Uterus (tissue), 4 donors: ENCODE data around the gene IL23R. TPM values are rescaled to one million over a fixed set of nuclear protein-coding genes. Genes with fewer than 3 reads are reported as not detected.

Experiments
- DNase-seq, 2 donors: peaks; one replicate each; pipeline ENCODE4 v3.0.0-alpha.2; 2019 to 2020
- H3K27ac ChIP-seq, 2 donors: fragments of 200-600 bp; sonication (generic); 1 replicate in 1 of 2; 2 replicates in 1 of 2; pipeline ENCODE4 v1.5.1; 2016 to 2018
- H3K27me3 ChIP-seq, 2 donors: fragments of 200-600 bp; sonication (generic); one replicate each; pipeline ENCODE4 v1.5.1; 2018 to 2019; ENCODE audit warnings: control low read depth in 1 of 2
- H3K36me3 ChIP-seq, 2 donors: fragments of 200-600 bp; sonication (generic); one replicate each; pipeline ENCODE4 v1.5.1; 2019; ENCODE audit warnings: control low read depth in 1 of 2
- H3K4me1 ChIP-seq, 2 donors: fragments of 200-600 bp; sonication (generic); one replicate each; pipeline ENCODE4 v1.5.1; 2018 to 2019; ENCODE audit warnings: control low read depth in 1 of 2
- H3K4me3 ChIP-seq, 2 donors: fragments of 200-600 bp; sonication (generic); 1 replicate in 1 of 2; 2 replicates in 1 of 2; pipeline ENCODE4 v1.5.1; 2018 to 2019; ENCODE audit warnings: mild to moderate bottlenecking in 1 of 2
- H3K9me3 ChIP-seq, 2 donors: fragments of 200-600 bp; sonication (generic); one replicate each; pipeline ENCODE4 v1.5.1; 2019; ENCODE audit warnings: control low read depth in 1 of 2
- POLR2A ChIP-seq, 2 donors: fragments of 450-650 bp; IDR thresholded peaks; one replicate each; pipeline ENCODE4 v1.6.1; 2016; ENCODE audit warnings: antibody characterized with exemption in 2 of 2, mild to moderate bottlenecking in 1 of 2, moderate library complexity in 1 of 2
- intact Hi-C: fragments of 100-400 bp; cut with DNase I; formaldehyde crosslinking; loops from one replicate; pipeline ENCODE4 v1.15.1; 2023; ENCODE audit warnings: low total_unique reads
- total RNA-seq, 4 donors: library from RNA; depleted of rRNA in 3 of 4; stranded (reverse); fragments of >200 nt in 3 of 4; gene quantifications; one replicate each; pipeline versions ENCODE4 v1.1.0 to v1.2.4, GENCODE V29; 2014 to 2023
- TF ChIP-seq, protein P1 (sequence below), 4 experiments: fragments of 200-600 bp in 2 of 4; fragments of 450-650 bp in 2 of 4; sonication (generic) in 2 of 4; IDR thresholded peaks; one replicate each; pipeline ENCODE4 v1.5.1; 2016 to 2019; ENCODE audit warnings: antibody characterized with exemption in 4 of 4, mild to moderate bottlenecking in 2 of 4, moderate library complexity in 1 of 4
- donor health status: DM: yes; HTN: yes; CAD: no.

IL23R gene
- total RNA-seq, 4 donors from 2014 or later, result 0.21 TPM; not detected in 3

DNA sequence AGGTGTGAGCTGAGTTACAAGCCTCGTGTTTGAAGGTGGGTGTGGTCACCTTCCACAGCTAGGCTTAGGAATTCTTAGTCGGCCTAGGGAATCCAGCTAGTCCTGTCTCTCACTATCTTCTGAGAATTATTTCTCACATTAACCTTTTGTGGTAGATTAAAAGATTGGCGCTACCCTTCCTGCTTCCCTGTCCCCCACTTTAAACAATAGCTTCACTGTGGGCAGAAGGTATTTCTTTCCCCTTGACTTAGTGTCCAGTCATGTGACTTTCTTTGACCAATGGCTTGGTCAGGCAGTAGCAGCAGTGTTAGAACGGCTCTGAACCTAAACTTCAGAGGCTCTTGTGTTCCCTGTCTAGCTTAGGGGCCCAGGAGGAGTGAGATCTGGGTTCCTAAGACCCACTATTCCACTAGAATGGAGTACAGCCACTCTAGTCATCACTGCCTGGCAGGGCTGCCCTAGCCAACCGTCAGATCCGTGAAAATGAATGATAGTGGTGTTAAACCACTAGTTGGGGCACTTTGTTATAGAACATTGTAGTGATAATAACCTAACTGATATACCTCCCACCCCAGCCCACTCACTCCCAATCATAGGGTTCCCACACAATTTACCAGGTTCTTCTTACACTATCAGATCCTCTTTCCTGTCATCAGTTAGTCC lies 17.6 kb upstream of the IL23R start:
- no peak overlapping the region for H3K4me3 ChIP-seq
- intact Hi-C loops, result loop anchor here (5.0 kb wide), 1 partner anchor 151 kb away; no protein-coding TSS in a partner anchor
- no peaks in the 10 kb centered on the region for H3K36me3 ChIP-seq
- no peaks in the 10 kb centered on the region for H3K27me3 ChIP-seq
- no peak for DNase-seq
- TF ChIP-seq, protein P1, sequence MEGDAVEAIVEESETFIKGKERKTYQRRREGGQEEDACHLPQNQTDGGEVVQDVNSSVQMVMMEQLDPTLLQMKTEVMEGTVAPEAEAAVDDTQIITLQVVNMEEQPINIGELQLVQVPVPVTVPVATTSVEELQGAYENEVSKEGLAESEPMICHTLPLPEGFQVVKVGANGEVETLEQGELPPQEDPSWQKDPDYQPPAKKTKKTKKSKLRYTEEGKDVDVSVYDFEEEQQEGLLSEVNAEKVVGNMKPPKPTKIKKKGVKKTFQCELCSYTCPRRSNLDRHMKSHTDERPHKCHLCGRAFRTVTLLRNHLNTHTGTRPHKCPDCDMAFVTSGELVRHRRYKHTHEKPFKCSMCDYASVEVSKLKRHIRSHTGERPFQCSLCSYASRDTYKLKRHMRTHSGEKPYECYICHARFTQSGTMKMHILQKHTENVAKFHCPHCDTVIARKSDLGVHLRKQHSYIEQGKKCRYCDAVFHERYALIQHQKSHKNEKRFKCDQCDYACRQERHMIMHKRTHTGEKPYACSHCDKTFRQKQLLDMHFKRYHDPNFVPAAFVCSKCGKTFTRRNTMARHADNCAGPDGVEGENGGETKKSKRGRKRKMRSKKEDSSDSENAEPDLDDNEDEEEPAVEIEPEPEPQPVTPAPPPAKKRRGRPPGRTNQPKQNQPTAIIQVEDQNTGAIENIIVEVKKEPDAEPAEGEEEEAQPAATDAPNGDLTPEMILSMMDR (IDR thresholded peaks at IDR 0.05), result no peak
- no peak for TF ChIP-seq POLR2A (IDR thresholded peaks at IDR 0.05)
- no peak overlapping the region for H3K27ac ChIP-seq
- no peaks in the 10 kb centered on the region for H3K4me1 ChIP-seq
- H3K9me3 ChIP-seq, result no peaks in the 10 kb centered on the region

DNA sequence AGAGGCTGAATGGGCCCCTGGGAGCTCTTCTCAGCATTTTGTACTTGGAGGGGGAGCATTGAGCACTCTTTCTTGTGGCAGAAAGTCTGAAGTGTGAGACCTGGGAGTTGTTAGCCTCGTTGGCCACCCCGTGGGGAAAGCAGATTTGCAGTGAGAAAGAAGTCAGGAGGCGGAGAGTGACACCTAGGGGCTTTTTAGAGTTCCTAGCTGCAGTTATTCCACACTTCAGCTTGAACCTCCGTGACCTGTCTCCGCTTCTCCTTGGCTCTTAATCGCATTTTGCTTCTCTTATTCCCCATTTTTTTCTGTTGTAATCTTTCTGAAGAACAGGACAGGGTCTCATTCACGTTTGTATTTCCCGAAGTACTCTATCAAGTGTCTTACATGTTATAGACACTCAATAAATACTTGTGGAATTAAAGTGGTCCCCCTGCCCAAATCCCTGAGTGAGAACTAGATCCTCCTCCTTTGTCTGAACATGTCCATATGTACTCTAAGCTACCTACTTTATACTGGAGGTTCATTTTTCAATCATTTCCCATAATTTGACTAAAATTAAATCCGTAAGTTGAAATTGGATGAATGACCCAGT lies 17.0 kb upstream of the IL23R start:
- H3K4me3 ChIP-seq, result no peak overlapping the region
- no peaks in the 10 kb centered on the region for H3K9me3 ChIP-seq
- H3K36me3 ChIP-seq, result no peaks in the 10 kb centered on the region
- no peaks in the 10 kb centered on the region for H3K27me3 ChIP-seq
- TF ChIP-seq, protein P1 (IDR thresholded peaks at IDR 0.05), result peak; percentile 65 to 76 (median 70)
- no peak for TF ChIP-seq POLR2A (IDR thresholded peaks at IDR 0.05)
- no peaks in the 10 kb centered on the region for H3K4me1 ChIP-seq
- no peak overlapping the region for H3K27ac ChIP-seq
- intact Hi-C loops, result loop anchor here (5.0 kb wide), 1 partner anchor 152 kb away; no protein-coding TSS in a partner anchor
- DNase-seq, result peak; percentile 51 to 52

DNA sequence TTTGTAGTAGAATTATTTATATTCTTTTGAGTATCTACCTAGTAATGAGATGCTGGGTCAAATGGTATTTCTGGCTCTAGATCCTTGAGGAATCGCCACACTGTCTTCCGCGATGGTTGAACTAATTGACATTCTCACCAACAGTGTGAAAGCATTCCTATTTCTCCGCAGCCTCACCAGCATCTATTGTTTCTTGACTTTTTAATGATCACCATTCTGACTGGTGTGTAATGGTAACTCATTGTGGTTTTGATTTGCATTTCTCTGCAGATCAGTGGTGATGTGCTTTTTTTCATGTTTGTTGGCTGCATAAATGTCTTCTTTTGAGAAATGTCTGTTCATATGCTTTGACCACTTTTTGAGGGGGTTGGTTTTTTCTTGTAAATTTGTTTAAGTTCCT lies 15.3 kb upstream of the IL23R start:
- H3K4me3 ChIP-seq, result no peak overlapping the region
- no peaks in the 10 kb centered on the region for H3K9me3 ChIP-seq
- no peak for DNase-seq
- TF ChIP-seq POLR2A (IDR thresholded peaks at IDR 0.05), result no peak
- TF ChIP-seq, protein P1 (IDR thresholded peaks at IDR 0.05), result no peak
- H3K27ac ChIP-seq, result no peak overlapping the region
- no peaks in the 10 kb centered on the region for H3K27me3 ChIP-seq
- intact Hi-C loops, result no loop called here
- no peaks in the 10 kb centered on the region for H3K4me1 ChIP-seq
- no peaks in the 10 kb centered on the region for H3K36me3 ChIP-seq

GRCh38 chr1:67158401-67158800 lies 7.9 kb upstream of the IL23R start:
- no peak for DNase-seq
- H3K9me3 ChIP-seq, result no peaks in the 10 kb centered on the region
- no peaks in the 10 kb centered on the region for H3K4me1 ChIP-seq
- no peaks in the 10 kb centered on the region for H3K36me3 ChIP-seq
- H3K27me3 ChIP-seq, result no peaks in the 10 kb centered on the region
- no peak overlapping the region for H3K4me3 ChIP-seq
- no peak overlapping the region for H3K27ac ChIP-seq
- intact Hi-C loops, result no loop called here
- TF ChIP-seq, protein P1 (IDR thresholded peaks at IDR 0.05), result no peak
- no peak for TF ChIP-seq POLR2A (IDR thresholded peaks at IDR 0.05)

DNA sequence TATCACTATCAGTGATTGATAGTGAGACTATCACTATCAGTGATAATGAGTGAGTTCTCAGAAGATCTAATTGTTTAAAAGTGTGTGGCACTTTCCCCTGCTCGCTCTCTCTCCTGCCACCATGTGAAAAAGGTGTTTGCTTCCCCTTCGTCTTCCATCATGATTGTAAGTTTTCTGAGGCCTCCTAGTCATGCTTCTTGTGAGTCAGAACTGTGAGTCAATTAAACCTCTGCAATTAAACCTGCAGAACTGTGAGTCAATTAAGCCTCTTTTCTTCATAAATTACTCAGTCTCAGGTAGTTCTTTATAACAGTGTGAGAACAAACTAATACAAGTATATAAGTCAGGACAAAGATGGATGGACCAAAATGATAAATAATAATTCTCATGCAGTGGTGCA lies 7.0 kb upstream of the IL23R start:
- no peak for DNase-seq
- Histone ChIP-seq H3K27ac (no peak overlapping the region), H3K36me3 (no peaks in the 10 kb centered on the region), H3K4me1 (no peaks in the 10 kb centered on the region), H3K4me3 (no peak overlapping the region), H3K9me3 (no peaks in the 10 kb centered on the region), H3K27me3 (no peaks in the 10 kb centered on the region)
- TF ChIP-seq, protein P1 (IDR thresholded peaks at IDR 0.05), result no peak
- intact Hi-C loops, result no loop called here
